ENCODE data around the gene BRS3.

DNA sequence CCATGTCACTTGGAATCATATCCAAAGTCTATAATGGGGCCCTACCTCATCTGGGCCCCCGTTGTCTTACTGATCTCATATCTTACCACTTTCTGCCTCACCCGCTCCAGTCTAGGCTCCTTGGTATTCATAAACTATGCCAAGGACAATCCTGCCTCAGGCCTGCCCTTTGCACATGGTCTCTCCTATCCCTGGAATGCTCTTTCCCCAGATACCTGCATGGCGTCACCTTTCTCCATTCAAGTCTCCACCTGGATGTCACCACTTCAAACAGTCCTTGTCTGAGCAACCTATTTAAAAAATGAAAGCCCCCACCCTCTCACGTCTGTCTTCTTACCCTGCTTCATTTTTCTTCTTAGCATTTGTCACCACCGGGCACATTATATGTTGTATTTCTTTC, 52.5 kb downstream of the BRS3 start:
- TF ChIP-seq, protein P1, sequence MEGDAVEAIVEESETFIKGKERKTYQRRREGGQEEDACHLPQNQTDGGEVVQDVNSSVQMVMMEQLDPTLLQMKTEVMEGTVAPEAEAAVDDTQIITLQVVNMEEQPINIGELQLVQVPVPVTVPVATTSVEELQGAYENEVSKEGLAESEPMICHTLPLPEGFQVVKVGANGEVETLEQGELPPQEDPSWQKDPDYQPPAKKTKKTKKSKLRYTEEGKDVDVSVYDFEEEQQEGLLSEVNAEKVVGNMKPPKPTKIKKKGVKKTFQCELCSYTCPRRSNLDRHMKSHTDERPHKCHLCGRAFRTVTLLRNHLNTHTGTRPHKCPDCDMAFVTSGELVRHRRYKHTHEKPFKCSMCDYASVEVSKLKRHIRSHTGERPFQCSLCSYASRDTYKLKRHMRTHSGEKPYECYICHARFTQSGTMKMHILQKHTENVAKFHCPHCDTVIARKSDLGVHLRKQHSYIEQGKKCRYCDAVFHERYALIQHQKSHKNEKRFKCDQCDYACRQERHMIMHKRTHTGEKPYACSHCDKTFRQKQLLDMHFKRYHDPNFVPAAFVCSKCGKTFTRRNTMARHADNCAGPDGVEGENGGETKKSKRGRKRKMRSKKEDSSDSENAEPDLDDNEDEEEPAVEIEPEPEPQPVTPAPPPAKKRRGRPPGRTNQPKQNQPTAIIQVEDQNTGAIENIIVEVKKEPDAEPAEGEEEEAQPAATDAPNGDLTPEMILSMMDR (IDR thresholded peaks at IDR 0.05), result no peak
- TF ChIP-seq POLR2AphosphoS5 (IDR thresholded peaks at IDR 0.05; ENCODE audit: insufficient read depth in 1 of 2, low read depth in 1 of 2) (no peak), POLR2A (IDR thresholded peaks at IDR 0.05) (no peak)

Data from vagina (tissue), 2 donors.